Tibial artery (tissue), 4 donors: Measurements from ENCODE around the gene OTX2.

Experiments
- DNase-seq, 2 donors: peaks; one replicate each; pipeline ENCODE4 v3.0.0-alpha.2; 2019
- H3K27ac ChIP-seq, 2 donors: fragments of 200-600 bp; sonication (generic) in 1 of 2; 1 replicate in 1 of 2; 2 replicates in 1 of 2; pipeline ENCODE4 v1.5.1; 2018 to 2019; ENCODE audit warnings: mild to moderate bottlenecking in 1 of 2
- H3K27me3 ChIP-seq, 2 donors: fragments of 200-600 bp; sonication (generic) in 1 of 2; one replicate each; pipeline versions ENCODE4 v1.5.1 to v1.6.0; 2016 to 2019
- H3K36me3 ChIP-seq, 3 donors: fragments of 200-600 bp; sonication (generic) in 2 of 3; one replicate each; pipeline ENCODE4 v1.5.1; 2016 to 2019; ENCODE audit warnings: mild to moderate bottlenecking in 2 of 3
- H3K4me1 ChIP-seq, 4 donors: fragments of 200-600 bp; sonication (generic) in 2 of 4; 1 replicate in 3 of 4; 2 replicates in 1 of 4; pipeline ENCODE4 v1.5.1; 2016 to 2019
- H3K4me3 ChIP-seq, 2 donors: fragments of 200-600 bp; sonication (generic) in 1 of 2; 1 replicate in 1 of 2; 2 replicates in 1 of 2; pipeline ENCODE4 v1.5.1; 2018 to 2019; ENCODE audit warnings: mild to moderate bottlenecking in 2 of 2
- H3K9me3 ChIP-seq, 3 donors: fragments of 200-600 bp; sonication (generic) in 1 of 3; one replicate each; pipeline ENCODE4 v1.5.1; 2016 to 2019
- CTCF ChIP-seq, 2 experiments: fragments of 200-600 bp in 1 of 2; fragments of 450-650 bp in 1 of 2; IDR thresholded peaks; one replicate each; pipeline ENCODE4 v1.5.1; 2017 to 2019; ENCODE audit warnings: antibody characterized with exemption in 2 of 2, mild to moderate bottlenecking in 1 of 2, moderate library complexity in 1 of 2
- intact Hi-C: fragments of 100-400 bp; cut with DNase I; formaldehyde crosslinking; loops from one replicate; pipeline ENCODE4 v1.15.0; 2023; ENCODE audit warnings: low total_unique reads

The OTX2 gene

GRCh38 chr14:56796259-56796658 lies 14.0 kb downstream of the OTX2 start:
- TF ChIP-seq CTCF (IDR thresholded peaks at IDR 0.05) = no peak
- Histone ChIP-seq H3K9me3 (no peaks in the 10 kb centered on the region), H3K4me1 (peaks cover 0 to 27% (median 14%) of the 10 kb centered on the region in 4 donors), H3K4me3 (no peak overlapping the region), H3K27me3 (peaks cover 4 to 81% of the 10 kb centered on the region in 2 donors), H3K27ac (no peak overlapping the region), H3K36me3 (no peaks in the 10 kb centered on the region)
- intact Hi-C loops = no loop called here
- DNase-seq = no peak

- Histone ChIP-seq H3K9me3 (no peaks in the 10 kb centered on the region), H3K27me3 (peaks cover 4 to 73% of the 10 kb centered on the region in 2 donors), H3K4me1 (peaks cover 0 to 27% (median 14%) of the 10 kb centered on the region in 4 donors), H3K27ac (no peak overlapping the region), H3K4me3 (no peak overlapping the region), H3K36me3 (no peaks in the 10 kb centered on the region)
- intact Hi-C loops = no loop called here
- no peak for DNase-seq
- no peak for TF ChIP-seq CTCF (IDR thresholded peaks at IDR 0.05)
These were observed 15.0 kb downstream of the OTX2 start for GRCh38 chr14:56795284-56795622.

- H3K27ac ChIP-seq = no peak overlapping the region
- H3K4me1 ChIP-seq = peaks cover 0 to 27% (median 14%) of the 10 kb centered on the region in 4 donors
- intact Hi-C loops = no loop called here
- peaks cover 4 to 68% of the 10 kb centered on the region in 2 donors for H3K27me3 ChIP-seq
- H3K9me3 ChIP-seq = no peaks in the 10 kb centered on the region
- no peak for TF ChIP-seq CTCF (IDR thresholded peaks at IDR 0.05)
- H3K4me3 ChIP-seq = no peak overlapping the region
- DNase-seq = no peak
- H3K36me3 ChIP-seq = no peaks in the 10 kb centered on the region
These were observed 15.6 kb downstream of the OTX2 start for GRCh38 chr14:56794557-56795283.

- Histone ChIP-seq H3K27ac (no peak overlapping the region), H3K36me3 (no peaks in the 10 kb centered on the region), H3K9me3 (no peaks in the 10 kb centered on the region), H3K4me3 (no peak overlapping the region), H3K4me1 (peaks cover 0 to 27% (median 14%) of the 10 kb centered on the region in 4 donors), H3K27me3 (peaks cover 4 to 62% of the 10 kb centered on the region in 2 donors)
- TF ChIP-seq CTCF (IDR thresholded peaks at IDR 0.05) = no peak
- intact Hi-C loops = no loop called here
- DNase-seq = no peak
These were observed 16.2 kb downstream of the OTX2 start for GRCh38 chr14:56794088-56794556.

DNA sequence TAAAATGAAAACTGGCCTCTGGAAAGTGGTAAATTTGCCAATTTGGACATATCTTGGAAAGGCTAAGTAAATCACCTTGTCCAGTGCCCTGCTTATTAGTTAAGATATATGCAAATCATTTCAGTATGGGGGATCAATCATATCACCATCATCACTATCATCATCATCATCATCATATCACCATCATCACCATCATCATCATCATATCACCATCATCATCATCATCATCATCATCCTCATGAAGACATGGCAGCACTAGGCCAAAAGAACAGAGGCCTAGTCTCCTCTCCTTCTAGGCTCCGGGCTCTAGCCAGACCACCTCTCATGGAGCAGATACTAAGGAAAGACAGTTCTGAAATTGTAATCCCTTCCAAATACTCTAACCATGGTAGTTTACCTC lies 20.3 kb downstream of the OTX2 start:
- Histone ChIP-seq H3K4me1 (peaks cover 0 to 9% (median 3%) of the 10 kb centered on the region in 4 donors), H3K9me3 (no peaks in the 10 kb centered on the region), H3K36me3 (no peaks in the 10 kb centered on the region), H3K27me3 (peaks cover 0 to 27% of the 10 kb centered on the region in 2 donors), H3K4me3 (no peak overlapping the region), H3K27ac (no peak overlapping the region)
- intact Hi-C loops = no loop called here
- TF ChIP-seq CTCF (IDR thresholded peaks at IDR 0.05) = no peak
- DNase-seq = no peak
